ENCODE measurements around the gene DCX. TPM values are rescaled to one million over a fixed set of nuclear protein-coding genes. Genes with fewer than 3 reads are reported as not detected.
"Not testable (repeated sequence)": the region's sequence is repeated elsewhere in the genome, so short reads cannot be mapped to it uniquely, and the experiment has no call there.

DCX gene
- total RNA-seq, 1 donor from 2014 or later: 0.26 TPM

DNA sequence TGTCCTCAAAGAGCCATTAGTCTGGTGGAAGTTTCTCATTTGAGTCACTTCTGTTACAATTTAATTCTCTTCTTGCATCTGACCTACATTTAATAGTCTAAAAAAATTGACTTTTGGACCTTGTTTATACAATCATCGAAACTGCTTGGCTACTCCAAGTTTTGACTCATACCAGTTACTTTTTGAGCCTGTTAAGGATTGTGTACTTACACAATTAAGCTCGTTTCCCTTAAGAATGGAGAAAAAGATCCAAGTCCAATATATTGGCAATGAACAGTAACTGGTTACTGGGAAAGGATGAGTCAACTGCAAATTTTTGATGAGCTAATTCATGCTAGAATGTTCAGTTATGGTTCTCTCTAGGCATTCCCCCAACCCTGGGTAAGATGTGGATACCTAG, 58.2 kb downstream of the DCX start:
- Mint-ChIP-seq H3K27me3 (ENCODE audit: unreplicated experiment) (no peaks in the 10 kb centered on the region), H3K9me3 (ENCODE audit: unreplicated experiment) (no peaks in the 10 kb centered on the region), H3K4me1 (ENCODE audit: unreplicated experiment) (no peaks in the 10 kb centered on the region), H3K36me3 (ENCODE audit: low read depth, unreplicated experiment) (no peaks in the 10 kb centered on the region), H3K27ac (ENCODE audit: unreplicated experiment) (no peak overlapping the region), H3K4me3 (ENCODE audit: unreplicated experiment) (no peak overlapping the region)
- no peak for TF ChIP-seq CTCF (IDR thresholded peaks at IDR 0.05; ENCODE audit: unreplicated experiment)
- no peak for DNase-seq (ENCODE audit: low spot score)

- TF ChIP-seq CTCF (IDR thresholded peaks at IDR 0.05; ENCODE audit: unreplicated experiment): no peak
- no peaks in the 10 kb centered on the region for H3K4me1 Mint-ChIP-seq (ENCODE audit: unreplicated experiment)
- no peak overlapping the region for H3K27ac Mint-ChIP-seq (ENCODE audit: unreplicated experiment)
- no peak for DNase-seq (ENCODE audit: low spot score)
- no peaks in the 10 kb centered on the region for H3K36me3 Mint-ChIP-seq (ENCODE audit: low read depth, unreplicated experiment)
- no peak overlapping the region for H3K4me3 Mint-ChIP-seq (ENCODE audit: unreplicated experiment)
- no peaks in the 10 kb centered on the region for H3K27me3 Mint-ChIP-seq (ENCODE audit: unreplicated experiment)
- no peaks in the 10 kb centered on the region for H3K9me3 Mint-ChIP-seq (ENCODE audit: unreplicated experiment)
These were observed 59.6 kb downstream of the DCX start for GRCh38 chrX:111352424-111352823.

GRCh38 chrX:111349934-111350333, 62.1 kb downstream of the DCX start:
- Mint-ChIP-seq H3K27ac (ENCODE audit: unreplicated experiment) (no peak overlapping the region), H3K9me3 (ENCODE audit: unreplicated experiment) (no peaks in the 10 kb centered on the region), H3K27me3 (ENCODE audit: unreplicated experiment) (no peaks in the 10 kb centered on the region), H3K36me3 (ENCODE audit: low read depth, unreplicated experiment) (no peaks in the 10 kb centered on the region), H3K4me1 (ENCODE audit: unreplicated experiment) (no peaks in the 10 kb centered on the region), H3K4me3 (ENCODE audit: unreplicated experiment) (no peak overlapping the region)
- DNase-seq (ENCODE audit: low spot score): no peak
- no peak for TF ChIP-seq CTCF (IDR thresholded peaks at IDR 0.05; ENCODE audit: unreplicated experiment)

- DNase-seq (ENCODE audit: low spot score): no peak
- Mint-ChIP-seq H3K36me3 (ENCODE audit: low read depth, unreplicated experiment) (no peaks in the 10 kb centered on the region), H3K4me3 (ENCODE audit: unreplicated experiment) (no peak overlapping the region), H3K27ac (ENCODE audit: unreplicated experiment) (no peak overlapping the region), H3K4me1 (ENCODE audit: unreplicated experiment) (no peaks in the 10 kb centered on the region), H3K9me3 (ENCODE audit: unreplicated experiment) (no peaks in the 10 kb centered on the region), H3K27me3 (ENCODE audit: unreplicated experiment) (no peaks in the 10 kb centered on the region)
- no peak for TF ChIP-seq CTCF (IDR thresholded peaks at IDR 0.05; ENCODE audit: unreplicated experiment)
These were observed 62.9 kb downstream of the DCX start for GRCh38 chrX:111349101-111349500.

DNA sequence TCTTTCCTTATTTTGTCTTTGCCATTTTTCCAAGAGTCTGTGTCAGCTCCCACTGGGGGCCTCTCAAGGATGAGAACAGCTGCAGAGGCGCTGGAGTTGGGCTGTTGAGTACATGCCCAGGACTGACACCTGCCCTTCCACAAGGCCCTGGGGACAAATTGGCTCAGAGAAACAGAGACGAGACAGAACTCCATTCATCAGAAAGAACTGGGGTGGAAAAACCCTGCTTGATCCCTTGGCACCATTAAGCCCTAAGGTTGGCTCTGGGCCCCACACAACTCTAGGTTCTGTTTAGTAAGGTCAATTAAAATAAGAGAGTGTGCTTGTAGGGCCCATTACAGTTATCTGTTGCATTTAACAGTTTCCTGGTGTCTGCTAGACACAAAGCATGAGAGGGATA, 63.6 kb downstream of the DCX start:
- H3K4me3 Mint-ChIP-seq (ENCODE audit: unreplicated experiment): no peak overlapping the region

GRCh38 chrX:111346150-111346549, 65.8 kb downstream of the DCX start:
- not testable (repeated sequence) for H3K27me3 Mint-ChIP-seq (ENCODE audit: unreplicated experiment); H3K4me3 Mint-ChIP-seq (ENCODE audit: unreplicated experiment); DNase-seq (ENCODE audit: low spot score); H3K4me1 Mint-ChIP-seq (ENCODE audit: unreplicated experiment); H3K27ac Mint-ChIP-seq (ENCODE audit: unreplicated experiment); H3K9me3 Mint-ChIP-seq (ENCODE audit: unreplicated experiment); H3K36me3 Mint-ChIP-seq (ENCODE audit: low read depth, unreplicated experiment)

More for the DNA sequence above, 63.6 kb downstream of the DCX start:
- H3K9me3 Mint-ChIP-seq (ENCODE audit: unreplicated experiment): no peaks in the 10 kb centered on the region
- no peak for DNase-seq (ENCODE audit: low spot score)
- no peaks in the 10 kb centered on the region for H3K36me3 Mint-ChIP-seq (ENCODE audit: low read depth, unreplicated experiment)
- TF ChIP-seq CTCF (IDR thresholded peaks at IDR 0.05; ENCODE audit: unreplicated experiment): no peak
- no peaks in the 10 kb centered on the region for H3K4me1 Mint-ChIP-seq (ENCODE audit: unreplicated experiment)
- no peaks in the 10 kb centered on the region for H3K27me3 Mint-ChIP-seq (ENCODE audit: unreplicated experiment)
- H3K27ac Mint-ChIP-seq (ENCODE audit: unreplicated experiment): no peak overlapping the region
